ENCODE results near the gene SYCE1.
"Not testable (repeated sequence)": the region's sequence is repeated elsewhere in the genome, so short reads cannot be mapped to it uniquely, and the experiment has no call there.

The SYCE1 gene, protein sequence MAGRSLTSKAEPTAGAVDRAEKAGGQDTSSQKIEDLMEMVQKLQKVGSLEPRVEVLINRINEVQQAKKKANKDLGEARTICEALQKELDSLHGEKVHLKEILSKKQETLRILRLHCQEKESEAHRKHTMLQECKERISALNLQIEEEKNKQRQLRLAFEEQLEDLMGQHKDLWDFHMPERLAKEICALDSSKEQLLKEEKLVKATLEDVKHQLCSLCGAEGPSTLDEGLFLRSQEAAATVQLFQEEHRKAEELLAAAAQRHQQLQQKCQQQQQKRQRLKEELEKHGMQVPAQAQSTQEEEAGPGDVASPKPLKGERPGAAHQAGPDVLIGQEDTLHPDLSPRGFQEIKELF

DNA sequence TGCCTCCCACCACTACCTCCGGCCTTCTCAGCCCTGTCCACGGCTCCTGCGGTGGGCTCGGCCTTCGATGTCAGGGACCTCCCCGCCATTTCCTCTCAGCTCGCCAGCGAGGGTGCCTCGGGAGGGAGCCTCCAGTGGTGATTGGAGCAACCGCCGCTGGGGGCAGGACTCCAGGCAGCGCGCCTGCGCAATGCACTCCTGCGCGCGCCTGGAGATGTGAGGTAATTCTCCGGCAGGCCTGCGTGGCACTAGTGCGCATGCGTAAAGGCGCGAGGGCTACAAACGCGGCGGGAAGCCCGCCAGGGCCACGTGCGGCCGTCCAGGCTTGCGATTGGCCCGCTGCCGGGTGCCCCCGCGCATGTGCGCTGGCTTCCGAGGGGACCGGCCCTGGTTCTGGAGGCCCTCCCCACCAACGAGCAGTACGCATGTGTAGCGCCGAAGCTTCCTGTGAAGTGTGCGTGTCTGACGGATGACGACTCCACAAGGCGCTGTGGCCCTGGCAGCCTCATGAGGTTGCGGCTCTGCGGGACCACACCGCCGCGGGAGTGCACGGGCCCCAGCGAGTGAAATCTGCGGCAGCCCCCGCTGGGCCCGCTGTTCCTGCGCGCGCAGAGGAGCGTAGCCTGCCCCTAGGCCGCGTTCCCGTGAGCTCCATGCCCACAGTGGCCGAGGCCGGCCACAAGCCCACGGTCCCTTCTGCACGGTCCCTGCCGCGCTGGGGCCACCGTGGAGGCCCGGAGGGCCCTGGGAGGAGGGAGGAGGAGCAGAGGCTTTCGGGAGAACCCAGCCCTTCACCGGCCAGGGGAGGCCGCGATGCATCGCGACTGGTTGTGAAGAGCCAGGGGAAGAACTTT is at the start of gene SYCE1:
Gene SYCE1 (minus strand): TSS at position 143 of the 854 bp plus-strand sequence. CDS start 54 bp downstream, at position 89.
- no peak within 1 kb of the TSS for H3K27ac ChIP-seq
- TF ChIP-seq, protein P1, sequence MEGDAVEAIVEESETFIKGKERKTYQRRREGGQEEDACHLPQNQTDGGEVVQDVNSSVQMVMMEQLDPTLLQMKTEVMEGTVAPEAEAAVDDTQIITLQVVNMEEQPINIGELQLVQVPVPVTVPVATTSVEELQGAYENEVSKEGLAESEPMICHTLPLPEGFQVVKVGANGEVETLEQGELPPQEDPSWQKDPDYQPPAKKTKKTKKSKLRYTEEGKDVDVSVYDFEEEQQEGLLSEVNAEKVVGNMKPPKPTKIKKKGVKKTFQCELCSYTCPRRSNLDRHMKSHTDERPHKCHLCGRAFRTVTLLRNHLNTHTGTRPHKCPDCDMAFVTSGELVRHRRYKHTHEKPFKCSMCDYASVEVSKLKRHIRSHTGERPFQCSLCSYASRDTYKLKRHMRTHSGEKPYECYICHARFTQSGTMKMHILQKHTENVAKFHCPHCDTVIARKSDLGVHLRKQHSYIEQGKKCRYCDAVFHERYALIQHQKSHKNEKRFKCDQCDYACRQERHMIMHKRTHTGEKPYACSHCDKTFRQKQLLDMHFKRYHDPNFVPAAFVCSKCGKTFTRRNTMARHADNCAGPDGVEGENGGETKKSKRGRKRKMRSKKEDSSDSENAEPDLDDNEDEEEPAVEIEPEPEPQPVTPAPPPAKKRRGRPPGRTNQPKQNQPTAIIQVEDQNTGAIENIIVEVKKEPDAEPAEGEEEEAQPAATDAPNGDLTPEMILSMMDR (conservative IDR thresholded peaks at IDR 0.05): no peak

DNA sequence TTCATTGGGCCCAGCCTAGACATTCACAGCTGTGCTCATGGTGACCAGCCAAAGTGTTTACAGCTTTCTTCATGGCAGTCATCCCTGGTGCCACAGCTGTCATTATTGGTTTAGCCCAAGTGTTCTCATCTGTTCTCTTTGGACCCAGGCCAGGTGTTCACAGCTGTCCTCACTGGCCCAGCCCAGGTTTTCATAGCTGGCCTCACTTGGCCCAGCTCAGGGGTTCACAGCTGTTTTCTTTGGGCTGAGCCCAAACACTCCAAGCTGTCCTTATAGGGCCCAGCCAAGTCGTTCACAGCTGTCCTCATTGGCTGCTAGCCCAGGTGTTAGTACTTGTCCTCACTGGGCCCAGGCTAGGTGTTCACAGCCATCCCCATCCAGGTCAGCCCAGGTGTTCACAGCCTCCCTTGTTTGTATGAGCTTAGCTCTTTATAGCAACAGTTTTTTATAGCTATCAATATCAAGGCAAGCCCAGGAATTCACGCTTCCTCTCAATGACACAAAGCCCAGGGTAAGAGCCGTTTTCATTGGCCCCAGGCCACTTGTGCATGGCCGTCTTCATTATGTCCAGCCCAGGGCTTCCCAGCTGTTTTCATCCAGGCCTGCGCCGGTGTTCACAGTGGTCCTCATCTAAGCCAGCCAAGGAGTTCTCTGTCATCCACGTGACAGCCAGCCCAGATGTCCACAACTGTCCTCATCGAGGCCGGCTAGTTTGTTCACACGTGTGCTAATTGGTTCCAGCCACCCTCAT is 49.6 kb upstream of the SYCE1 start:
- TF ChIP-seq, protein P1 (conservative IDR thresholded peaks at IDR 0.05): no peak

DNA sequence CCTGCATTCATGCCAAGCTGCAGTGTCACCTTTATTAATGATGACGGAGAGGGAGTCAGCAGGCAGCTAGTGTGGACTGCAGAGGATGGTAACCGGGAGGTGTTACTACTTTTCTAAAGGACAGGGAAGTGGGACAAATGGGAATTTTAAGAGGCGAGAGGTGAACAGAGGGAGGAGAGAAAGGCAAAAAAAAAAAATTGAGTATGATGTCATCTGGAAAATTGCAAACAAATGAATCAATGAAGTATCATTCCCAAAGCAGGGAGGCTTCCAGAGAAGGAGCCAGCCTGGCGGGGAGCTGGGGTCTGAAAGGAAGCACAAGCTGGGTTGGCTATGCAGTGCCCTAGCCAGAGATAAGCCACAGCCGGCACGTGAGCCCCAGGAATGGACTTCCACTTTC is 48.3 kb upstream of the SYCE1 start:
- TF ChIP-seq, protein P1 (conservative IDR thresholded peaks at IDR 0.05): no peak
- H3K27ac ChIP-seq: no peak overlapping the region

More for the DNA sequence above, 49.6 kb upstream of the SYCE1 start:
- no peak overlapping the region for H3K27ac ChIP-seq

DNA sequence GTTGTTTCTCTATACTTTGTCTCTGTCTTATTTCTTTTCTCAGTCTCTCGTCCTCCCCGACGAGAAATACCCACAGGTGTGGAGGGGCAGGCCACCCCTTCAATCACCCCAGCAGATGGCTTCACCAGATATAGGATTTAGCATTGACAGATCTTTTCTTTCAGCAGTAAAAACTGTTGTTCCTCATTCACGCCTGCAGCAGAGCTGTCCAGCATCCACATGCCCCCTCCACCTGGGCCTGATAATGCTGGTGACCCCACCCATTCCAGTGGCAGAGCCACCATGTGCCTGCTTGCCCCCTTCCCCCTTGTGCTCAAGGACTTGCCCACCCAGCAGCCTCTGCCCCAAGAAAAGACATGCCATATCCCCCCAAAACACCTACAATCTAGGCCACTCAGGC is 45.7 kb upstream of the SYCE1 start:
- no peak overlapping the region for H3K27ac ChIP-seq
- TF ChIP-seq, protein P1 (conservative IDR thresholded peaks at IDR 0.05): no peak

DNA sequence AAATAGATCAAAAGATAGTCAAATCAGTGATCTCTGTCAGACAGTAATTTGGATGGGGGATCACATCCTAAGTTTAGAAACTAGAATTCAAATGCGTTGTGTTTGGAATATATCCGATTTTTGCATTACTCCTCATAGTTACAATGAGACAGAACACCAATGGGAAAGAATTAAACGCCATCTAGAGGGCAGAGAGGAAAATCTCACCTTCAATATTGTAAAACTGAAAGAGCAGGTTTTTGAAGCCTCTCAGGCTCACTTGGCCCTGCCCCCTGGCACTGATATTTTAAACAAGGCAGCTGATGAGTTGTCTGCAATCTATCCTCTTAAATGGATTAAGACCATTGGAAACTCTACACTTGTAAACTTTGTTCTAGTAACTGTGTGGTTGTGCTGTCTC is 43.5 kb upstream of the SYCE1 start:
- TF ChIP-seq, protein P1 (conservative IDR thresholded peaks at IDR 0.05): peak; percentile 42
- H3K27ac ChIP-seq: no peak overlapping the region

DNA sequence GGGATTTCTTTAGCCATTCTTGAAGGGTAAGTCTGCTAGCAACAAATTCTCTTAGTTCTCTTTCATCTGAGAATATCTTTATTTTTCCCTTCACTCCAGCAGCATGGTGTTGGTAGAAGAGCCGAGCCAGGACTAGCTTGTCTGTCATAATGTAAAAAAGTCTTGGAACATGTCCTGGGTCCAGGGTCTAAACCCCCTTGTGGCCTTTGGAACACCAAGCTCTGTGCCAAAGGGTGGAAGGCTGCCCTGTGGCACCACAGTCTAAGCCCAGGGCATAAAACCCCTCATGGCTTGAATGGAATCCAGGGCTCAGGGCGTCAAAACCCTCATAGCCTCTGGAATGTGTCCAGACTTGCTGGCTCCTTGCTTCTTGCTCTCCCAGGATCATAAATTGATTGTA is 38.1 kb upstream of the SYCE1 start:
- not testable (repeated sequence) for H3K27ac ChIP-seq

DNA sequence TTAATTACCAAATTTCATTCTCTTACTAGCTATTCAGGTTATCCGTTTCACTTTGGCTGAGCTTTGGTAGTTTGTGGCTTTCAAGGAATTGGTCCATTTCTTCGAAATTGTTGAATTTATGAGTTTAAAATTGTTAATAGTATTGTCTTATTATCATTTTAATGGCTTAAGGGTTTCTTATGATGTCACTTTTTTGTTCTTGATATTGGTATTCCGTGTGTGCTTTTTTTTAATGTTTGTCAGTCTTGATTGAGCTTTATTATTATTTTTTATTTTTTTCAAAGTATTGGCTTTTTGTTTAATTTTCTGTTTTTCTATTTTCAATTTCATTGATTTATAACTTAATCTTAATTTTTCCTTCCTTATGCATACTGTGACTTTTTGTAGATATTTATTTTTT is 35.3 kb upstream of the SYCE1 start:
- TF ChIP-seq, protein P1 (conservative IDR thresholded peaks at IDR 0.05): no peak
- no peak overlapping the region for H3K27ac ChIP-seq

DNA sequence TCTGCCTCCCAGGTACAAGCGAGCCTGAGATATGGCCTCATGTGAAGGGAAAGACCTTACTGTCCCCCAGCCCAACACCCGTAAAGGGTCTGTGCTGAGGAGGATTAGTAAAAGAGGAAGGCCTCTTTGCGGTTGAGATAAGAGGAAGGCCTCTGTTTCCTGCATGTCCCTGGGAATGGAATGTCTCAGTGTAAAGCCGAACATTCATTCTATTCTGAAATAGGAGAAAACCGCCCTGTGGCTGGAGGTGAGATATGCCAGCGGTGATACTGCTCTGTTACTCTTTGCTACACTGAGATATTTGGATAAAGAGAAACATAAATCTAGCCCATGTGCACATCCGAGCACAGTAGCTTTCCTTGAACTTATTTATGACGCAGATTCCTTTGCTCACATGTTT is 34.5 kb upstream of the SYCE1 start:
- H3K27ac ChIP-seq: not testable (repeated sequence)

Measured in VCaP (cell line).